ENCODE results near the gene MAT2B.

The MAT2B gene

DNA sequence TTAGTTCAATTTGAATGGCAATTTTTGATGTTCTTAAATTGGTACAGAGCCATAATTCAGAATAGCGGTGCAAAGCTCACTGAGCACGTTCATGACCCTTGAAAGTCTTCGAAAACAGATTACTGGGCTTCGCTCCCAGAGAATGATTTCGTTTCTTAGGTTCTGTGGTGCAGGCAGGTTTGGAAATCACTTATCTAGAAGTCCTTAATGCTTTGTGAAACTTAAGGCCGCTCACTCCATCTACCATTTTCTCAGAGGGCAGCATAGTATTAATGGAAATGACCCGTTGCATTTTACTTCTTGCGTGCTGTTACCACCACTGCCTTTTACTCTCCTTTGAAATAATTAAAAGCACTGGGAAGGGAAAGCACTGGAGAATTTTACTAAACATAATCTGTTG, 2.9 kb upstream of the MAT2B start:
- peak overlapping the region; percentile 85; the same call in 1 of the 2 replicates for H3K4me2 ChIP-seq (ENCODE audit: low read length)
- no peak overlapping the region for H3K4me3 ChIP-seq (ENCODE audit: low read depth, low read length, poor library complexity, severe bottlenecking)
- no peaks in the 10 kb centered on the region for H4K20me1 ChIP-seq (ENCODE audit: insufficient read depth, low read length)
- no peak overlapping the region for H3K27ac ChIP-seq (ENCODE audit: low read depth, low read length, poor library complexity, severe bottlenecking)
- H3K79me2 ChIP-seq (ENCODE audit: insufficient read depth, low read length) = peaks cover 17% of the 10 kb centered on the region
- H3K9ac ChIP-seq (ENCODE audit: low read length) = no peak overlapping the region; the same call in 1 of the 2 replicates
- no peaks in the 10 kb centered on the region for H3F3A ChIP-seq (ENCODE audit: insufficient read depth, low read length)
- no peaks in the 10 kb centered on the region for H3K36me3 ChIP-seq (ENCODE audit: insufficient read depth, low read length)
- no peaks in the 10 kb centered on the region for H3K27me3 ChIP-seq (ENCODE audit: insufficient read depth, low read length)
- peak overlapping the region; percentile 89 for H2AFZ ChIP-seq (ENCODE audit: low read length)
- no peaks in the 10 kb centered on the region for H3K9me2 ChIP-seq (ENCODE audit: low read depth, low read length)
- peaks cover 38% of the 10 kb centered on the region for H3K4me1 ChIP-seq (ENCODE audit: insufficient read depth, low read length, severe bottlenecking)
- no peaks in the 10 kb centered on the region for H3K9me3 ChIP-seq (ENCODE audit: low read length)
- TF ChIP-seq EZH2 (IDR thresholded peaks at IDR 0.05; ENCODE audit: borderline replicate concordance, low read length) (no peak), CTCF (IDR thresholded peaks at IDR 0.05; ENCODE audit: low read length) (no peak)

DNA sequence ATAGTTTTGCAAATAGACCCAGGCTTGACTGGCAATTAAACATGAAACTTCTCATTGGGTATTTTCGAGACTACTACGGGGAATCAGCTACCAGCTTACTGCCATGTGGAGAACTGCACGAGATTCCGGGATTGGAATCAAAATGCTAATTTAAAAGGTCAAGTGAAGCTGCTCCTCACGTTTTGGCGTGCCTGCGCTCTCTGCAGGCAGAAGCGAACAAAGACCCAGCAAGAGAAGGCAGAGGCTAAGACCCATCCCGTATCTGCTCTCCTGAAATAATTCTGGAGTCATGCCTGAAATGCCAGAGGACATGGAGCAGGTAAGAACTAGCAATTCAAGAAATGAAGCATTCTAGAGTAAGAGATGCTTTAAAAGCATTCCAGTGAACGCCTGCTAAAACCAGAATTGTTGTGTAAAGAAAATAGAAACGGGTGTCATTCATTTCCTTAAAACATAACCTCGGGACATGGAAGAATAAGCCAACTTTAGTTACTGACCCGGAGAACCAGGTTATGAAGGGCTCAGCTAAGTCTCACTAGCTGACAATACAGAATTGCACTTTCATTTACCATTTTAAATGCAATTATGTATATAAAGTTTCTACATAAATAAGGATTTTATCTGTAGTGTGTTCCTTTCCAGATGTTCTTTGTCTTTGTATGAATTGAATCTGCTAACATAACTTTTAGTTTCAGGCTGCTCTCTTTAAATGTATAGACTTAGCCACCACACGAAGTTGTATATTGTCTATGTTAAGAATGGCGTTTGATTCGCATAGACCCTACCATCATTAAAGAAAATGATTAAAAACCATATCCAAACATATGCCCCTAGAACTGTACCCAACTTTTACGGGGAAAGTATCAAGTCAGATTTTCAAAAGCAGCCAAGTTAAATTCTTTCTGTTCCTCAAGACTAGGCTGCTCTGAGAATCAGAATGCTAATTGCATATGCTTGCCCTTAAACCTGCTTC, 2.0 kb upstream of the MAT2B start:
- Histone ChIP-seq H3K9ac (ENCODE audit: low read length) (peak overlapping the region; percentile 74), H3K4me1 (ENCODE audit: insufficient read depth, low read length, severe bottlenecking) (peaks cover 47% of the 10 kb centered on the region), H3K4me2 (ENCODE audit: low read length) (peak overlapping the region; percentile 85), H3K4me3 (ENCODE audit: low read depth, low read length, poor library complexity, severe bottlenecking) (peak overlapping the region; percentile 83), H3K9me3 (ENCODE audit: low read length) (no peaks in the 10 kb centered on the region), H3K27me3 (ENCODE audit: insufficient read depth, low read length) (no peaks in the 10 kb centered on the region), H4K20me1 (ENCODE audit: insufficient read depth, low read length) (no peaks in the 10 kb centered on the region), H3K27ac (ENCODE audit: low read depth, low read length, poor library complexity, severe bottlenecking) (peak overlapping the region; percentile 79), H3K79me2 (ENCODE audit: insufficient read depth, low read length) (peaks cover 26% of the 10 kb centered on the region), H3K36me3 (ENCODE audit: insufficient read depth, low read length) (no peaks in the 10 kb centered on the region), H2AFZ (ENCODE audit: low read length) (peak overlapping the region; percentile 89), H3F3A (ENCODE audit: insufficient read depth, low read length) (no peaks in the 10 kb centered on the region), H3K9me2 (ENCODE audit: low read depth, low read length) (no peaks in the 10 kb centered on the region)
- TF ChIP-seq CTCF (IDR thresholded peaks at IDR 0.05; ENCODE audit: low read length) (peak; percentile 46), EZH2 (IDR thresholded peaks at IDR 0.05; ENCODE audit: borderline replicate concordance, low read length) (no peak)

DNA sequence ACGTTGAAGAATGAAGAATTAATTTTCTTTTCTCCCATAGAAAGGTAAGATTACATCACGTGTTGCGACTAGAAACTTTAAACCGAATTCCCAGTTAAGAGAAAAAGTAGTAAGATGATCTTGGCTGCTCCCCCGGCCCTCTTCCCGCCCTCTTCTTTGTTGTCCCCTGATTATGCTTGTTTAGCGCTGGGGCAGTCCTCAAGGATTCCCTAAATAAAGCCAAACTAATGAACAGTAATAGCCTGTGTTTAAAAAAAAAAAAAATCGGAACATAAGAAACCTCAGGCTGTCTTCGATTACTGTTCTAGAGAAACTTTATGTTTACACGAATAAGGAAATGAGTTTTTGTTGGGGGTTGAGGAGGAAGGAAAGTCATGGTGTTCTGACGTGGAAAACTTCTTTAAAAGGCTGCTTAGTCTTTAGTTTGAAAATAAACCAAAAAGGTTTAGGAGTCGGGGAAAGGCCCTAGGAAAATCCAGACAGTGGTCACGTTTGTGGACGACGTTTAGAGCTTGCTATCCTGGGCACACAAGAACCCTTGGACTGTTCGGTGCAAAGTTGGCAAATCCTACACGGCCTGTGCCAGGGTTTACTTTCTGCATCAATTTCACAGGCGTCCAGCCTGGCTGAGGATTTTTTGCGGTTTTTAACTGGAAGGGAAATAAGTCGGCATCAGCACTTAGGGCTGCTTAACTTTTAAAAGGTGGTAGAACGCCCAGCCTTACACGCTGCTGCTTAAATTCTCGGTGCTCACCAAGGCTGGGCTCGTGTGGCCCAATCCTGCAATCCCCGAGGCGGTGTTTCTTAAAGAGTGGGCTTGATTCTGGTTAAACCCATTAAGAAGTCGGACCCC, 1.1 kb upstream of the MAT2B start:
- TF ChIP-seq CTCF (IDR thresholded peaks at IDR 0.05; ENCODE audit: low read length) (no peak), EZH2 (IDR thresholded peaks at IDR 0.05; ENCODE audit: borderline replicate concordance, low read length) (no peak)
- peak overlapping the region; percentile 89; the same call in 1 of the 2 replicates for H2AFZ ChIP-seq (ENCODE audit: low read length)
- no peaks in the 10 kb centered on the region for H3K36me3 ChIP-seq (ENCODE audit: insufficient read depth, low read length)
- H3K9ac ChIP-seq (ENCODE audit: low read length) = peak overlapping the region; percentile 74
- peak overlapping the region; percentile 79 for H3K27ac ChIP-seq (ENCODE audit: low read depth, low read length, poor library complexity, severe bottlenecking)
- H3K9me2 ChIP-seq (ENCODE audit: low read depth, low read length) = no peaks in the 10 kb centered on the region
- H4K20me1 ChIP-seq (ENCODE audit: insufficient read depth, low read length) = no peaks in the 10 kb centered on the region
- peaks cover 35% of the 10 kb centered on the region for H3K79me2 ChIP-seq (ENCODE audit: insufficient read depth, low read length)
- peaks cover 56% of the 10 kb centered on the region for H3K4me1 ChIP-seq (ENCODE audit: insufficient read depth, low read length, severe bottlenecking)
- no peaks in the 10 kb centered on the region for H3K27me3 ChIP-seq (ENCODE audit: insufficient read depth, low read length)
- no peaks in the 10 kb centered on the region for H3K9me3 ChIP-seq (ENCODE audit: low read length)
- H3K4me3 ChIP-seq (ENCODE audit: low read depth, low read length, poor library complexity, severe bottlenecking) = peak overlapping the region; percentile 83
- H3F3A ChIP-seq (ENCODE audit: insufficient read depth, low read length) = no peaks in the 10 kb centered on the region
- H3K4me2 ChIP-seq (ENCODE audit: low read length) = peak overlapping the region; percentile 85
